ACC112 (cell line): Measurements from ENCODE around the gene CC2D1A.
"Not testable (repeated sequence)": the region's sequence is repeated elsewhere in the genome, so short reads cannot be mapped to it uniquely, and the experiment has no call there.

Experiments used
- H2AFZ ChIP-seq: fragments of 200-600 bp; sonication (generic); one replicate; pipeline ENCODE4 v1.6.0; 2017; ENCODE audit warnings: antibody characterized with exemption, low read length; ENCODE audit not compliant: unreplicated experiment
- H3K27ac ChIP-seq: fragments of 200-600 bp; sonication (generic); 2 replicates; pipeline ENCODE4 v1.5.1; 2014; ENCODE audit warnings: low read depth, mild to moderate bottlenecking, antibody characterized with exemption, low read length, moderate library complexity
- H3K27me3 ChIP-seq: fragments of 200-600 bp; sonication (generic); 2 replicates; pipeline ENCODE4 v1.6.1; 2014; ENCODE audit warnings: mild to moderate bottlenecking, antibody characterized with exemption, low read length, moderate library complexity, mixed read lengths; ENCODE audit not compliant: insufficient read depth
- H3K36me3 ChIP-seq: fragments of 200-600 bp; sonication (generic); 2 replicates; pipeline ENCODE4 v1.6.1; 2016; ENCODE audit warnings: mild to moderate bottlenecking, antibody characterized with exemption, low read length, moderate library complexity, mixed read lengths; ENCODE audit not compliant: insufficient read depth
- H3K4me1 ChIP-seq: fragments of 200-600 bp; sonication (generic); one replicate; pipeline ENCODE4 v1.6.1; 2016; ENCODE audit warnings: low read length, mixed read lengths; ENCODE audit not compliant: insufficient read depth, unreplicated experiment, control insufficient read depth
- H3K4me3 ChIP-seq: fragments of 200-600 bp; sonication (generic); 2 replicates; pipeline ENCODE4 v1.5.1; 2014; ENCODE audit warnings: mild to moderate bottlenecking, low read depth, low read length
- H3K79me2 ChIP-seq: fragments of 200-600 bp; sonication (generic); one replicate; pipeline ENCODE4 v1.6.0; 2016; ENCODE audit warnings: low read length; ENCODE audit not compliant: control insufficient read depth, unreplicated experiment, insufficient read depth

The CC2D1A gene

GRCh38 chr19:13962699-13963602 is 57.0 kb downstream of the CC2D1A start:
- Histone ChIP-seq H2AFZ (no peak overlapping the region), H3K79me2 (no peaks in the 10 kb centered on the region), H3K4me1 (no peaks in the 10 kb centered on the region), H3K27me3 (no peaks in the 10 kb centered on the region), H3K27ac (no peak overlapping the region), H3K36me3 (no peaks in the 10 kb centered on the region), H3K4me3 (no peak overlapping the region)

GRCh38 chr19:13963603-13964105 is 57.7 kb downstream of the CC2D1A start:
- Histone ChIP-seq H3K4me3 (no peak overlapping the region), H3K27me3 (no peaks in the 10 kb centered on the region), H3K4me1 (no peaks in the 10 kb centered on the region), H3K79me2 (no peaks in the 10 kb centered on the region), H3K36me3 (no peaks in the 10 kb centered on the region), H3K27ac (no peak overlapping the region), H2AFZ (no peak overlapping the region)

GRCh38 chr19:13964776-13965175 is 58.8 kb downstream of the CC2D1A start:
- Histone ChIP-seq H3K79me2 (no peaks in the 10 kb centered on the region), H3K4me3 (no peak overlapping the region), H3K27ac (no peak overlapping the region), H3K27me3 (no peaks in the 10 kb centered on the region), H3K36me3 (no peaks in the 10 kb centered on the region), H2AFZ (no peak overlapping the region), H3K4me1 (no peaks in the 10 kb centered on the region)

DNA sequence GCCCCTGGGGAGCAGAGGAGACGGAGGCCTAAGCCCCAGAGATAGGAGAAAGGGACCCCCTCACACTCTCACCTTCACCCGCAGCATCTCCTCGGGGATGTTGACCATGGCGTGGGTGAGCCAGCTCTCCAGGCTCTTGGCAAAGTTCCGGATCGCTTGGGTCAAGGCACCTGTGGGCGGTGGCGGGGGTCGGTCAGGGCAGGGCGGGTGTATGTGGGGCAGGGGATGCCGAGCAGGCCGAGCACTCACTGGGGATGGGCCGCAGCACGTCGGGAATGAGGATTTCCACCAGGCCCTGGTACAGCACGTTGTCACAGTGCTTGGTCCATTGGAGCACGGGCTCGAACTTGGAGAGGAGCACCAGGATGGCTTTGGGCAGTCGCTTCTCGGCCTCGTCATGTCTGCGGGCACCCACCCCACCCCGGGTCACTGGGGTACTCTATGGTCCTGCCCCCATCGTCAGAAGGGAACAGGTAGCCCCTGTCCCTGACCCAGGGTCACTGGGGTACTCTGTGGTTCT is 59.4 kb downstream of the CC2D1A start:
- H2AFZ ChIP-seq: no peak overlapping the region
- H3K27me3 ChIP-seq: no peaks in the 10 kb centered on the region
- H3K4me1 ChIP-seq: no peaks in the 10 kb centered on the region
- H3K27ac ChIP-seq: no peak overlapping the region
- H3K36me3 ChIP-seq: no peaks in the 10 kb centered on the region
- no peaks in the 10 kb centered on the region for H3K79me2 ChIP-seq
- H3K4me3 ChIP-seq: no peak overlapping the region

DNA sequence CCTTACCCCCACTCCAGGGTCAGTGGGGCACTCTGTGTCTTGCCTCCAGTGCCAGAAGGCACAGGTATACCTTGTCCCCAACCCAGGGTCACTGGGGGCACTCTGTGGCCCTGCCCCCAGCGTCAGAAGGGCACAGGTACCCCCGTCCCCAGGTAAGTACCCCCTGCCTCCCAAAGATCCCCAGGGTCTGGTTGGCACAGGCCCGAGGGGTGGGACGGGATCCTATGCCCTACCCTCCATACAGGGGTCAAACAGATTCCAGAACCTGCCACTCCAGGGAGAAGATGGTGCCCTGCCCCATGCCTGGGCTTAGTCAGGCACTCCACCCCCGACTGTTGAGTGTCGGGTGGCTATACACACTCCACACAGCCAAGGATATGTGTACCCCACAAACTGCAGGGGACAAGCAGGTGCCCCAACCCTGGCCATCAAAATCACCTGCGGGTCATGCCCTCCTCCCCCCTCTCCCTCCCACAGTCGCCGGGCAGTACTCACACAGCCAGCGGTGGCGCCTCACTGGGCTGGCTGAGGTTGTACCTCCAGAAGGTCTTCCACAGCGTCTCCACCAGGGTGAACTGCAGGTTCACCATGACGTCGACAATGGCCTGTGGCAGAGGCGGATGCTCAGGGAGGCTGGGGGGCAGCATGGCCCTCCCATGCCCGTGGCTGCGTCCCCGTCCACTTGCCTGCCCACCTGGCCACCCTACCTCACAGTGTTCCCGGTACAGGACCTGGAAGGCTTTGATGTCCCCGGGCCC is 60.1 kb downstream of the CC2D1A start:
- H3K27me3 ChIP-seq: no peaks in the 10 kb centered on the region
- no peaks in the 10 kb centered on the region for H3K79me2 ChIP-seq
- H3K4me1 ChIP-seq: no peaks in the 10 kb centered on the region
- H2AFZ ChIP-seq: no peak overlapping the region
- H3K27ac ChIP-seq: no peak overlapping the region
- H3K4me3 ChIP-seq: no peak overlapping the region
- H3K36me3 ChIP-seq: no peaks in the 10 kb centered on the region

DNA sequence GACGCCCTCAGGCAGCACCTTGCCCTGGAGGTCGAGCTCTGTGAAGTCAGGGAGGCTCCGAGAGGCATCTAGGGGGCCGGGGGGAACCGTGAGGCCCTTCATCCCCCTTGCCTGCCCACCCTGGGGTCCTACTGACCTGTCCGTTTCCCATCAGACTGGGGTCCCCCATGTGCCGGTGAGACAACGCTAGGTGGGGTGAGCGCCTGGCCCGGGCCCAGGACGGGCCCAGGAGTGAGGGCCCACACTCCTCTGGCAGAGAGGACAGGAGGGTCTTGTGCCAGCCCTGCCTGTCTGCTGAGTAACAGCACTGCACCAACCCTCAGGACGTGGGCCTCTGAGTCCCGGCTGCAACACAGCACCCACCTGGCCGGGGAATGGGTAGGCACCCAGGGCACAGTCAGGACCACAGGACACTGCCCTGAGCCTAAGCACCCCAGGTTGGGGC is 60.7 kb downstream of the CC2D1A start:
- H3K36me3 ChIP-seq: no peaks in the 10 kb centered on the region
- H3K27me3 ChIP-seq: no peaks in the 10 kb centered on the region
- no peak overlapping the region for H2AFZ ChIP-seq
- no peak overlapping the region for H3K27ac ChIP-seq
- no peak overlapping the region for H3K4me3 ChIP-seq
- H3K4me1 ChIP-seq: no peaks in the 10 kb centered on the region
- H3K79me2 ChIP-seq: no peaks in the 10 kb centered on the region

DNA sequence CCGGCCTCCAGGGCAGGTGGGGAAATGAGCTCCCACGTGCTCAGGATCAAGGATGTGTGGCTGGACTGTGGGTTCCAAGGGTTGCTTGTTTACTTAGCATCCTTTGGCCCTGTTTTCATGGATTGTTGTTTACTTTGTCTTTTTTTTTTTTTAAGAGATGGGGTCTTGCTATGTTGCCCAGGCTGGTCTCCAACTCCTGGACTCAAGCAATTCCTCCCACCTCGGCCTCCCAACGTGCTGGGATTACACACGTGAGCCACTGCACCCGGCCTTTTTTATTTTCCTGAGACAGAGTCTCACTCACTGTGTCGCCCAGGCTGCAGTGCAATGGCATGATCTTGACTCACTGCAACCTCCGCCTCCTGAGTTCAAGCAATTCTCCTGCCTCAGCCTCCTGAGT is 61.2 kb downstream of the CC2D1A start:
- H3K27me3 ChIP-seq, H2AFZ ChIP-seq, H3K36me3 ChIP-seq, H3K4me1 ChIP-seq, H3K79me2 ChIP-seq, H3K27ac ChIP-seq, H3K4me3 ChIP-seq: not testable (repeated sequence)

DNA sequence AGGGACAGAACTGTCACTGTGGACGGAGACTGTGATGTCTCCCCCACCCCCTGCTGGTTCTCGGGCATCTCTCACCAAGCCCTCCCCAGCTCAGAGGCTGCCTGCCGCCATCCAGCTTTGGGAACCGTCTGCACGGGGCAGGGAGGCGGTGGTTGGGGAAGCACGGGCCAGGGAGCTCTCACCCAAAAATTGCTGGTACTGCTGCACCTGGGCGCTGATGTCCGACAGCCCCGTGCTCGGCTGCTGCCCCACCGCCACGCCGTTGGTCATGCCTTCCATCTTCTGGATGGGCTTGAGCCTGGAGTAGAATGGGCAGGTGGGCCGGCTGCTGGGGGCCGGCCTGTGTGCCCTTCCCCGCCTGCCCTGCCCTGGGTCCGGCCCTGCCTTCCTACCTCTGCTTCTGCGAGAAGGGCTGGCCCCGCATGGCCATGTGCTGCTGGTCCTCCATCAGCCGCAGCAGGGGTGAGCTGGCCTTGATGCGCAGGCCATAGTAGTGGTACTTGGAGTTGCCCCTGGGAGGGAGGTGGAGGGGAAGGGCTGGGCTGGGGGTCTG is 62.5 kb downstream of the CC2D1A start:
- no peaks in the 10 kb centered on the region for H3K36me3 ChIP-seq

DNA sequence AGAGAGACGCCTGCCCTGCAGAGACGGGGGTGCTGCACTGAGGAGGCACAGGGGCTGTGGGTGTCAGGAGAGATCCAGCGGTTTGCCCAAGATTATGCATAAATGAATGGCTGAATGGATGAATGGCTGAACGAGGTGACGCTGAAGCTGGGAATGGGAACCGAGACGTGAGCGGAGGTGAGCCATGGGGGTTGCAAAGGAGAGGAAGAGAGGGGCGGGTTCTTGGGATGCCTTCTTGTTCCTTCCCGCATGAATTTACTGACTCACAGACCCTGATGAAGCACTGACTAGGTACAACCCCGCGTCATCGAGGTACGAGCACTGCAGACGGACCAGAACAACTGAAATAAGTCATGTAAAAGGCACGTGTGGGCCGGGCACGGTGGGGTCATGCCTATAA is 63.0 kb downstream of the CC2D1A start:
- no peak overlapping the region for H3K27ac ChIP-seq
- H3K36me3 ChIP-seq: no peaks in the 10 kb centered on the region
- no peak overlapping the region for H2AFZ ChIP-seq
- H3K4me3 ChIP-seq: no peak overlapping the region
- no peaks in the 10 kb centered on the region for H3K4me1 ChIP-seq
- H3K79me2 ChIP-seq: no peaks in the 10 kb centered on the region
- no peaks in the 10 kb centered on the region for H3K27me3 ChIP-seq

More for the DNA sequence above, 62.5 kb downstream of the CC2D1A start:
- no peaks in the 10 kb centered on the region for H3K4me1 ChIP-seq
- no peak overlapping the region for H3K27ac ChIP-seq
- H3K27me3 ChIP-seq: no peaks in the 10 kb centered on the region
- H3K79me2 ChIP-seq: no peaks in the 10 kb centered on the region
- no peak overlapping the region for H3K4me3 ChIP-seq
- H2AFZ ChIP-seq: no peak overlapping the region

DNA sequence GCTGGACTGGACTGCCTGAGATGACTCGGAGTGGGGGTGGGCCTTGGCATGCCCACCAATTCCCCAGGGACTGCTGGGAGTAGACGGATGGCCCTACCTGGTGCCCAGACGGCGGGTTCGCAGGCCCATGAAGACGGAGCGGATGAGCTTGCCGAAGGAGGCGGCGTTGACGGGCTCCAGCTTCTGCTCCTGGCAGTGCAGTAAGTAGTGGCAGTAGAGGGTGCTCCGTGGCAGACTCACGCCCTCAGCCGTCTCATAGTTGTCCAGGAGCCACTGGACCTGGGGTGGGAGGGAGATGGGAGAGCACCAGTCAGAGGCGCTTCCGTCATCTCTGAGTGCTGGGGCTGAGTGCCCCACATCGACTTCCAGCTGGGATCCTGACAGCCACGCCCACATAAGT is 63.9 kb downstream of the CC2D1A start:
- Histone ChIP-seq H3K36me3 (no peaks in the 10 kb centered on the region), H3K4me1 (no peaks in the 10 kb centered on the region)

More for the DNA sequence above, 63.9 kb downstream of the CC2D1A start:
- H3K79me2 ChIP-seq: no peaks in the 10 kb centered on the region
- H3K27ac ChIP-seq: no peak overlapping the region
- no peak overlapping the region for H3K4me3 ChIP-seq
- H2AFZ ChIP-seq: no peak overlapping the region
- no peaks in the 10 kb centered on the region for H3K27me3 ChIP-seq
